Ovary (tissue), 3 donors: ENCODE results near the gene ACTBL2.

Experiments
- CTCF ChIP-seq, 3 donors: fragments of 450-650 bp in 2 of 3; fragments of 200-600 bp in 1 of 3; IDR thresholded peaks; one replicate each; pipeline versions ENCODE4 v1.5.1 to v1.8.0; 2016 to 2022; ENCODE audit warnings: antibody characterized with exemption in 3 of 3, mild to moderate bottlenecking in 1 of 3
- POLR2A ChIP-seq: fragments of 450-650 bp; IDR thresholded peaks from one replicate; pipeline ENCODE4 v1.6.1; 2017; ENCODE audit warnings: antibody characterized with exemption, mild to moderate bottlenecking, moderate library complexity
- donor health status: DM: no; HTN: no; CAD: no.

GRCh38 chr5:57508211-57508610, 25.6 kb upstream of the ACTBL2 start:
- no peak for TF ChIP-seq CTCF (IDR thresholded peaks at IDR 0.05)
- no peak for TF ChIP-seq POLR2A
